ENCODE results near the gene EREG. TPM values are rescaled to one million over a fixed set of nuclear protein-coding genes. Genes with fewer than 3 reads are reported as not detected.
A peak's percentile ranks its signal among the peaks of the same experiment; 100 is the strongest.

Gene EREG
- total and polyA plus RNA-seq, 2 of the 8 experiments (the other 6 are each of a cell fraction or from before 2014, with no cell fraction given): not detected

DNA sequence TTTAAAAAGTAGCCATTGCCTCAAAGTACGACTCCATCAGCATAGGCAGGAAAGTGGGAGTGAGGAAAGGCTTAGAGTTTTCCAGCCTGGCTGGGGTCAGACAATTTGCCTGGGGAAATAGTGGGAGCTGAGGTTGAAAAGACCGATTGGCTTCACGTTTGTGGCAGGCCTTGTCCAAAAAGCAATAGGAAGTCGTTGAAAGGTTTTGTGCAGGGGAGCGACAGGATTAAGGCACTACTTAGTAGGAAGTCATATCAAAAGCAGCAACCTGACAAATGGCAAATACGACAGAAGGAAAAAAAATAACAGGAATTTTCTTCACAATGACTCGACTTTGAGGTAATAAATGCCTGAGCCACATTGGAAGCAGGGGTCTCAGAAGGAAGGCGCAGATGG is 691 bp upstream of the EREG start:
- Histone ChIP-seq H4K8ac (ENCODE audit: extremely low read depth, insufficient read depth, low read length) (no peak overlapping the region), H2BK12ac (ENCODE audit: low read depth, low read length) (no peak overlapping the region), H3K27ac (ENCODE audit: low read depth, low read length) (no peak overlapping the region), H4K91ac (replicated peaks; ENCODE audit: insufficient read length, low read length) (no peak overlapping the region), H3K36me3 (ENCODE audit: control insufficient read depth in 2 of 4, insufficient read depth in 4 of 4, low read length in 3 of 4) (no peaks in the 10 kb centered on the region), H4K5ac (ENCODE audit: insufficient read length, low read depth, low read length) (no peak overlapping the region), H3K23me2 (ENCODE audit: low read depth, low read length) (peaks cover 13% of the 10 kb centered on the region), H4K20me1 (replicated peaks in 1 of 2; ENCODE audit: control insufficient read depth in 1 of 2, insufficient read depth in 2 of 2, low read length in 2 of 2) (no peaks in the 10 kb centered on the region), H3K4me3 (ENCODE audit: extremely low read depth in 1 of 4, insufficient read depth in 2 of 4, low read depth in 3 of 4, low read length in 4 of 4) (peak overlapping the region; percentile 54 to 86 (median 72)), H3K9me3 (ENCODE audit: insufficient read depth in 2 of 2, low read depth in 1 of 2, low read length in 1 of 2) (no peaks in the 10 kb centered on the region), H3K56ac (replicated peaks; ENCODE audit: insufficient read length, low read depth, low read length) (no peak overlapping the region), H2AFZ (ENCODE audit: low read length) (peak overlapping the region; percentile 82), H3K14ac (ENCODE audit: insufficient read length) (no peak overlapping the region), H3K79me1 (ENCODE audit: low read depth, low read length) (no peaks in the 10 kb centered on the region), H2BK15ac (ENCODE audit: low read length) (no peak overlapping the region), H2BK20ac (ENCODE audit: low read length) (no peak overlapping the region), H3K27me3 (replicated peaks in 1 of 4; ENCODE audit: control insufficient read depth in 3 of 4, extremely low read depth in 1 of 4, insufficient read depth in 3 of 4, low read length in 3 of 4) (peaks cover 0 to 12% (median 6%) of the 10 kb centered on the region in 4 experiments; a peak in 4 of 7 replicates), H2BK120ac (replicated peaks; ENCODE audit: low read depth, low read length) (no peak overlapping the region), H3K79me2 (ENCODE audit: control insufficient read depth in 1 of 2, insufficient read depth in 2 of 2, low read length in 2 of 2) (no peaks in the 10 kb centered on the region), H2BK5ac (ENCODE audit: low read depth, low read length) (no peak overlapping the region), H3K18ac (ENCODE audit: extremely low read depth, low read length) (no peak overlapping the region), H3K23ac (ENCODE audit: insufficient read length) (no peak overlapping the region), H3K4me2 (ENCODE audit: insufficient read depth in 1 of 2, low read depth in 2 of 2, low read length in 2 of 2) (peak overlapping the region; percentile 86 to 90), H3K9ac (replicated peaks in 1 of 4; ENCODE audit: extremely low read depth in 1 of 4, low read depth in 3 of 4, low read length in 3 of 4) (no peak overlapping the region), H2AK5ac (ENCODE audit: low read depth, low read length) (no peak overlapping the region), H3K4ac (replicated peaks; ENCODE audit: insufficient read length, low read depth, low read length) (no peak overlapping the region), H3K4me1 (replicated peaks in 1 of 4; ENCODE audit: control insufficient read depth in 3 of 4, insufficient read depth in 4 of 4, low read length in 3 of 4) (peaks cover 0 to 7% (median 1%) of the 10 kb centered on the region in 4 experiments; a peak in 3 of 7 replicates)
- ChIA-PET POLR2A (ENCODE audit: partially characterized antibody) (no interaction called here), CTCF (ENCODE audit: partially characterized antibody) (interaction anchor here (0.9 to 2.5 kb wide), 6 partner anchors 12 to 430 kb away, joined by 3 to 11 read pairs (median 6); partner anchors contain the start of gene BTC)
- TF ChIP-seq POU5F1 (IDR thresholded peaks at IDR 0.05; ENCODE audit: low read depth, low read length): no peak
- DNase-seq (ENCODE audit: low read depth in 1 of 2, low spot score in 2 of 2): no peak
- WGBS, 2 experiments (ENCODE audit: extremely low coverage in 1 of 2, insufficient coverage in 1 of 2, insufficient read length in 1 of 2, insufficient replicate concordance in 2 of 2, low coverage in 1 of 2, low lambda C conversion rate in 2 of 2, missing lambda C conversion rate in 1 of 2): 24% methylated on average over 8 of the region's 8 CpGs; no CpG with 5 or more reads in 1 of the 2 experiments
- no peak for FAIRE-seq
